GM18499 (cell line): ENCODE results near the gene ULK2.
A peak's percentile ranks its signal among the peaks of the same experiment; 100 is the strongest.
"Not testable (repeated sequence)": the region's sequence is repeated elsewhere in the genome, so short reads cannot be mapped to it uniquely, and the experiment has no call there.

ENCODE experiments used
- ATAC-seq: cut with Tn5 transposase; IDR thresholded peaks from one replicate; pipeline ENCODE4 v1.9.1; 2021; ENCODE audit warnings: moderate number of reproducible peaks; ENCODE audit not compliant: insufficient read depth, unreplicated experiment

Gene ULK2

GRCh38 chr17:19868079-19868395 lies 301 bp upstream of the ULK2 start:
- ATAC-seq: no peak

- peak; percentile 41 for ATAC-seq
Measured at GRCh38 chr17:19867079-19867328, 732 bp downstream of the ULK2 start.

GRCh38 chr17:19865021-19865420 lies 2.7 kb downstream of the ULK2 start:
- ATAC-seq: no peak

- not testable (repeated sequence) for ATAC-seq
Measured at GRCh38 chr17:19860647-19861177, 7.0 kb downstream of the ULK2 start.

GRCh38 chr17:19857640-19858039 lies 10.1 kb downstream of the ULK2 start:
- ATAC-seq: no peak

- no peak for ATAC-seq
Measured at GRCh38 chr17:19833914-19834313, 33.8 kb downstream of the ULK2 start.

- ATAC-seq: no peak
Measured at GRCh38 chr17:19830061-19830460, 37.7 kb downstream of the ULK2 start.

- no peak for ATAC-seq
Measured at GRCh38 chr17:19812407-19812806, 55.3 kb downstream of the ULK2 start.

GRCh38 chr17:19805006-19805405 lies 62.7 kb downstream of the ULK2 start:
- ATAC-seq: no peak

- no peak for ATAC-seq
Measured at GRCh38 chr17:19800571-19800970, 67.2 kb downstream of the ULK2 start.

GRCh38 chr17:19799796-19800195 lies 67.9 kb downstream of the ULK2 start:
- ATAC-seq: no peak

GRCh38 chr17:19796457-19796856 lies 71.3 kb downstream of the ULK2 start:
- ATAC-seq: no peak

- no peak for ATAC-seq
Measured at GRCh38 chr17:19791918-19792550, 75.7 kb downstream of the ULK2 start.

- ATAC-seq: no peak
Measured at GRCh38 chr17:19787733-19788357, 79.9 kb downstream of the ULK2 start.

- ATAC-seq: no peak
Measured at GRCh38 chr17:19785854-19786253, 81.9 kb downstream of the ULK2 start.

- ATAC-seq: no peak
Measured at GRCh38 chr17:19781488-19782458, 86.0 kb downstream of the ULK2 start.

GRCh38 chr17:19780846-19781245 lies 86.9 kb downstream of the ULK2 start:
- ATAC-seq: no peak

- ATAC-seq: no peak
Measured at GRCh38 chr17:19773534-19773933, 94.2 kb downstream of the ULK2 start.

GRCh38 chr17:19771971-19772630 lies 95.6 kb downstream of the ULK2 start:
- no peak for ATAC-seq

GRCh38 chr17:19770985-19771735 lies 96.6 kb downstream of the ULK2 start:
- ATAC-seq: no peak
